ENCODE data around the gene PARL. TPM values are rescaled to one million over a fixed set of nuclear protein-coding genes. Genes with fewer than 3 reads are reported as not detected.

PARL gene
- total and polyA plus RNA-seq, 2 of the 8 experiments (the other 6 are each of a cell fraction or from before 2014, with no cell fraction given), result 62.7 to 85.0 TPM

DNA sequence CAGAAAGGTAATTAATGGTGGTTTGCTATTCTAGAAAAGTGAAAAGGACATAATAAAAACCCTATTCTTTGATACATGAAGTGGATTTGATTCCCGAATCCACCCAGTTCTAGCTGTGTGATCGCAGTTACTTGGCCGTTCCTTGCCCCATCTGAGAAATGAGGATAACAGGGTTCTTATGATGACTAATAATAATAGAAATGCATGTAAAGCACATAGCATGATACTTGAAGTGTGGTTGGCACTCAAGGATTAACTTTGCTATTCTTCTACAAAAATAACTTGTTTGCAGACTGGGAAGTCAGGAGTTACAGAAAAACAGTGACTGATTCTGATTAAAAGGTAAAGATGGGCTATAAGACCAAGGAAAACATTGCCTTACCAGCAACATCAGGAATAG is 26.8 kb downstream of the PARL start:
- no peaks in the 10 kb centered on the region for H4K20me1 ChIP-seq (replicated peaks in 1 of 2; ENCODE audit: control insufficient read depth in 1 of 2, insufficient read depth in 2 of 2, low read length in 2 of 2)
- no peak overlapping the region for H4K91ac ChIP-seq (replicated peaks; ENCODE audit: insufficient read length, low read length)
- H3K18ac ChIP-seq (ENCODE audit: extremely low read depth, low read length), result no peak overlapping the region
- H2BK15ac ChIP-seq (ENCODE audit: low read length), result no peak overlapping the region
- no peaks in the 10 kb centered on the region for H3K4me1 ChIP-seq (replicated peaks in 1 of 4; ENCODE audit: control insufficient read depth in 3 of 4, insufficient read depth in 4 of 4, low read length in 3 of 4)
- no peaks in the 10 kb centered on the region for H3K79me1 ChIP-seq (ENCODE audit: low read depth, low read length)
- no peak overlapping the region for H2BK120ac ChIP-seq (replicated peaks; ENCODE audit: low read depth, low read length)
- no peak overlapping the region for H3K9ac ChIP-seq (replicated peaks in 1 of 4; ENCODE audit: extremely low read depth in 1 of 4, low read depth in 3 of 4, low read length in 3 of 4)
- no peak overlapping the region for H3K4me3 ChIP-seq (ENCODE audit: extremely low read depth in 1 of 4, insufficient read depth in 2 of 4, low read depth in 3 of 4, low read length in 4 of 4)
- H3K4me2 ChIP-seq (ENCODE audit: insufficient read depth in 1 of 2, low read depth in 2 of 2, low read length in 2 of 2), result no peak overlapping the region
- H2AFZ ChIP-seq (ENCODE audit: low read length), result no peak overlapping the region
- H3K23me2 ChIP-seq (ENCODE audit: low read depth, low read length), result no peaks in the 10 kb centered on the region
- H3K36me3 ChIP-seq (ENCODE audit: control insufficient read depth in 2 of 4, insufficient read depth in 4 of 4, low read length in 3 of 4), result peaks cover 13 to 57% (median 39%) of the 10 kb centered on the region in 4 experiments
- H4K5ac ChIP-seq (ENCODE audit: insufficient read length, low read depth, low read length), result no peak overlapping the region
- no peaks in the 10 kb centered on the region for H3K27me3 ChIP-seq (replicated peaks in 1 of 4; ENCODE audit: control insufficient read depth in 3 of 4, extremely low read depth in 1 of 4, insufficient read depth in 3 of 4, low read length in 3 of 4)
- no peak overlapping the region for H3K27ac ChIP-seq (ENCODE audit: low read depth, low read length)
- TF ChIP-seq SAP30 (IDR thresholded peaks at IDR 0.05; ENCODE audit: insufficient read depth, insufficient replicate concordance, low read length) (no peak), TAF1 (IDR thresholded peaks at IDR 0.05; ENCODE audit: low read depth, low read length) (no peak), CBX8 (IDR thresholded peaks at IDR 0.05; ENCODE audit: borderline replicate concordance, low read depth, low read length) (no peak), MAX (IDR thresholded peaks at IDR 0.05) (no peak), GTF2F1 (IDR thresholded peaks at IDR 0.05; ENCODE audit: borderline replicate concordance, low read depth, low read length) (no peak), KDM4A (IDR thresholded peaks at IDR 0.05; ENCODE audit: low read depth, low read length, severe bottlenecking) (no peak), BRCA1 (IDR thresholded peaks at IDR 0.05; ENCODE audit: low read depth, low read length) (no peak), YY1 (IDR thresholded peaks at IDR 0.05; ENCODE audit: low read depth, low read length) (no peak), TEAD4 (IDR thresholded peaks at IDR 0.05; ENCODE audit: low read depth, low read length) (no peak), BCL11A (IDR thresholded peaks at IDR 0.05; ENCODE audit: low read depth in 2 of 2, low read length in 2 of 2) (no peak), SUZ12 (IDR thresholded peaks at IDR 0.05; ENCODE audit: low read length) (no peak)
- TF ChIP-seq, protein P1, sequence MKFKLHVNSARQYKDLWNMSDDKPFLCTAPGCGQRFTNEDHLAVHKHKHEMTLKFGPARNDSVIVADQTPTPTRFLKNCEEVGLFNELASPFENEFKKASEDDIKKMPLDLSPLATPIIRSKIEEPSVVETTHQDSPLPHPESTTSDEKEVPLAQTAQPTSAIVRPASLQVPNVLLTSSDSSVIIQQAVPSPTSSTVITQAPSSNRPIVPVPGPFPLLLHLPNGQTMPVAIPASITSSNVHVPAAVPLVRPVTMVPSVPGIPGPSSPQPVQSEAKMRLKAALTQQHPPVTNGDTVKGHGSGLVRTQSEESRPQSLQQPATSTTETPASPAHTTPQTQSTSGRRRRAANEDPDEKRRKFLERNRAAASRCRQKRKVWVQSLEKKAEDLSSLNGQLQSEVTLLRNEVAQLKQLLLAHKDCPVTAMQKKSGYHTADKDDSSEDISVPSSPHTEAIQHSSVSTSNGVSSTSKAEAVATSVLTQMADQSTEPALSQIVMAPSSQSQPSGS (IDR thresholded peaks at IDR 0.05; ENCODE audit: low read length), result no peak
- H3K79me2 ChIP-seq (ENCODE audit: control insufficient read depth in 1 of 2, insufficient read depth in 2 of 2, low read length in 2 of 2), result no peaks in the 10 kb centered on the region
- no peak for DNase-seq (ENCODE audit: low read depth in 1 of 2, low spot score in 2 of 2)
- H2BK12ac ChIP-seq (ENCODE audit: low read depth, low read length), result no peak overlapping the region
- no peak for FAIRE-seq
- POLR2A ChIA-PET (ENCODE audit: partially characterized antibody), result interaction anchor here (0.6 to 1.2 kb wide), 2 partner anchors 12 to 292 kb away, joined by 3 to 4 read pairs; no protein-coding TSS in a partner anchor
- no peak overlapping the region for H3K56ac ChIP-seq (replicated peaks; ENCODE audit: insufficient read length, low read depth, low read length)
- H4K8ac ChIP-seq (ENCODE audit: extremely low read depth, insufficient read depth, low read length), result no peak overlapping the region
- H2AK5ac ChIP-seq (ENCODE audit: low read depth, low read length), result no peak overlapping the region
- no peak overlapping the region for H2BK5ac ChIP-seq (ENCODE audit: low read depth, low read length)
- no peaks in the 10 kb centered on the region for H3K9me3 ChIP-seq (ENCODE audit: insufficient read depth in 2 of 2, low read depth in 1 of 2, low read length in 1 of 2)
- no peak overlapping the region for H2BK20ac ChIP-seq (ENCODE audit: low read length)
- CTCF ChIA-PET (ENCODE audit: partially characterized antibody), result interaction anchor here (1.0 to 1.1 kb wide), 2 partner anchors 9 to 152 kb away, joined by 3 read pairs; no protein-coding TSS in a partner anchor
- H3K23ac ChIP-seq (ENCODE audit: insufficient read length), result no peak overlapping the region
- WGBS, 2 experiments (ENCODE audit: extremely low coverage in 1 of 2, insufficient coverage in 1 of 2, insufficient read length in 1 of 2, insufficient replicate concordance in 2 of 2, low coverage in 1 of 2, low lambda C conversion rate in 2 of 2, missing lambda C conversion rate in 1 of 2), result 94% methylated on average over 3 of the region's 3 CpGs; no CpG with 5 or more reads in 1 of the 2 experiments
- no peak overlapping the region for H3K4ac ChIP-seq (replicated peaks; ENCODE audit: insufficient read length, low read depth, low read length)
- no peak overlapping the region for H3K14ac ChIP-seq (ENCODE audit: insufficient read length)

Data from H1 (cell line).